Measurements from ENCODE around the gene FAHD1.

DNA sequence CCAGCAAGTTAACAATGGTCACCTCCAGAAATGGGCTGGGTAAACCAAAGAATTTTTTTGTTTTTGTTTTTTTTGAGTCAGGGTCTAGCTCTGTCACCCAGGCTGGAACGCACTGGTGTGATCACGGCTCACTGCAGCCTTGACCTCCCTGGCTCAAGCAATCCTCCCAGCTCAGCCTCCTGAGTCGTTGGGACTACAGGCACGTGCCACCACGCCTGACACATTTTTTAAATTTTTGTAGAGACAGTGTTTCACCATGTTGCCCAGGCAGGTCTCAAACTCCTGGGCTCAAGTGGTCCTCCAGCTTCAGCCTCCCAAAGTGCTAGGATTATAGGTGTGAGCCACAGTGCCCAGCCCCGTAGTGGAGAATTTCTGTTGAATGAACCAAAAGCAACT is 46.3 kb upstream of the FAHD1 start:
- TF ChIP-seq, protein P1, sequence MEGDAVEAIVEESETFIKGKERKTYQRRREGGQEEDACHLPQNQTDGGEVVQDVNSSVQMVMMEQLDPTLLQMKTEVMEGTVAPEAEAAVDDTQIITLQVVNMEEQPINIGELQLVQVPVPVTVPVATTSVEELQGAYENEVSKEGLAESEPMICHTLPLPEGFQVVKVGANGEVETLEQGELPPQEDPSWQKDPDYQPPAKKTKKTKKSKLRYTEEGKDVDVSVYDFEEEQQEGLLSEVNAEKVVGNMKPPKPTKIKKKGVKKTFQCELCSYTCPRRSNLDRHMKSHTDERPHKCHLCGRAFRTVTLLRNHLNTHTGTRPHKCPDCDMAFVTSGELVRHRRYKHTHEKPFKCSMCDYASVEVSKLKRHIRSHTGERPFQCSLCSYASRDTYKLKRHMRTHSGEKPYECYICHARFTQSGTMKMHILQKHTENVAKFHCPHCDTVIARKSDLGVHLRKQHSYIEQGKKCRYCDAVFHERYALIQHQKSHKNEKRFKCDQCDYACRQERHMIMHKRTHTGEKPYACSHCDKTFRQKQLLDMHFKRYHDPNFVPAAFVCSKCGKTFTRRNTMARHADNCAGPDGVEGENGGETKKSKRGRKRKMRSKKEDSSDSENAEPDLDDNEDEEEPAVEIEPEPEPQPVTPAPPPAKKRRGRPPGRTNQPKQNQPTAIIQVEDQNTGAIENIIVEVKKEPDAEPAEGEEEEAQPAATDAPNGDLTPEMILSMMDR (IDR thresholded peaks at IDR 0.05; ENCODE audit: insufficient read depth, low read length, poor library complexity, severe bottlenecking): no peak
- no peak for TF ChIP-seq EZH2phosphoT487 (conservative IDR thresholded peaks at IDR 0.05; ENCODE audit: low read length)
